GM23338 (cell line): ENCODE data around the gene TOR1B. TPM values are rescaled to one million over a fixed set of nuclear protein-coding genes. Genes with fewer than 3 reads are reported as not detected.

Experiments
- ATAC-seq: fragments of 200-7000 bp; cut with Tn5 transposase; 3 replicates; pipeline ENCODE4 v1.9.1; 2020
- DNase-seq: peaks from one replicate; pipeline ENCODE4 v3.0.0-alpha.2; 2015; ENCODE audit warnings: low spot score
- H2AFZ ChIP-seq: fragments of 200-600 bp; sonication (generic); 2 replicates; pipeline ENCODE4 v1.8.0; 2016; ENCODE audit warnings: antibody characterized with exemption, mild to moderate bottlenecking, moderate library complexity
- H3F3A ChIP-seq: fragments of 200-600 bp; sonication (generic); replicated peaks from 2 replicates; pipeline ENCODE4 v1.8.0; 2017; ENCODE audit warnings: antibody characterized with exemption, mixed run types, low read depth
- H3K27ac ChIP-seq: fragments of 200-600 bp; sonication (generic); 2 replicates; pipeline ENCODE4 v1.6.1; 2016; ENCODE audit warnings: low read depth
- H3K27me3 ChIP-seq: fragments of 200-600 bp; sonication (generic); 2 replicates; pipeline ENCODE4 v1.8.0; 2016; ENCODE audit warnings: mild to moderate bottlenecking, mixed run types, moderate library complexity; ENCODE audit not compliant: insufficient read depth
- H3K36me3 ChIP-seq: fragments of 200-600 bp; sonication (generic); 2 replicates; pipeline ENCODE4 v1.8.0; 2016; ENCODE audit warnings: mild to moderate bottlenecking; ENCODE audit not compliant: insufficient read depth
- H3K4me1 ChIP-seq: fragments of 200-600 bp; sonication (generic); 2 replicates; pipeline ENCODE4 v1.8.0; 2016; ENCODE audit warnings: mild to moderate bottlenecking, moderate library complexity; ENCODE audit not compliant: insufficient read depth
- H3K4me2 ChIP-seq: fragments of 200-600 bp; sonication (generic); 2 replicates; pipeline ENCODE4 v1.7.1; 2017; ENCODE audit warnings: mixed run types
- H3K4me3 ChIP-seq: fragments of 200-600 bp; sonication (generic); 2 replicates; pipeline ENCODE4 v1.6.1; 2016; ENCODE audit warnings: mixed run types
- H3K79me2 ChIP-seq: fragments of 200-600 bp; sonication (generic); replicated peaks from 2 replicates; pipeline ENCODE4 v1.8.0; 2017; ENCODE audit warnings: mild to moderate bottlenecking; ENCODE audit not compliant: insufficient read depth
- H3K9me2 ChIP-seq: fragments of 200-600 bp; sonication (generic); 2 replicates; pipeline ENCODE4 v1.8.0; 2017; ENCODE audit not compliant: insufficient read depth
- H4K20me1 ChIP-seq: fragments of 200-600 bp; sonication (generic); replicated peaks from 2 replicates; pipeline ENCODE4 v1.8.0; 2017; ENCODE audit warnings: mild to moderate bottlenecking; ENCODE audit not compliant: insufficient read depth
- H3K27ac Mint-ChIP-seq: 2 replicates; pipeline ENCODE4 v1.8.0; 2020; ENCODE audit warnings: inconsistent platforms, mild to moderate bottlenecking, moderate library complexity, mixed read lengths
- H3K27me3 Mint-ChIP-seq: 3 replicates; pipeline ENCODE4 v1.8.0; 2022; ENCODE audit warnings: low read depth, mild to moderate bottlenecking, moderate library complexity, mixed read lengths, inconsistent platforms; ENCODE audit not compliant: insufficient read depth, poor library complexity
- H3K36me3 Mint-ChIP-seq: 3 replicates; pipeline ENCODE4 v1.8.0; 2021; ENCODE audit warnings: low read depth, mild to moderate bottlenecking, inconsistent platforms, moderate library complexity, mixed read lengths
- H3K4me1 Mint-ChIP-seq: 3 replicates; pipeline ENCODE4 v1.8.0; 2020; ENCODE audit warnings: mild to moderate bottlenecking, inconsistent platforms, mixed read lengths
- H3K4me3 Mint-ChIP-seq: 3 replicates; pipeline ENCODE4 v1.8.0; 2021; ENCODE audit warnings: moderate library complexity, mild to moderate bottlenecking, inconsistent platforms, mixed read lengths
- H3K9me3 Mint-ChIP-seq: 3 replicates; pipeline ENCODE4 v1.8.0; 2020; ENCODE audit warnings: moderate library complexity, mild to moderate bottlenecking, inconsistent platforms, mixed read lengths
- EZH2 ChIP-seq: fragments of 200-600 bp; sonication (generic); IDR thresholded peaks from one replicate; pipeline ENCODE4 v1.8.0; 2017; ENCODE audit warnings: antibody characterized with exemption, mild to moderate bottlenecking, low read depth; ENCODE audit not compliant: unreplicated experiment
- EZH2phosphoT487 ChIP-seq: fragments of 200-600 bp; sonication (generic); IDR thresholded peaks from one replicate; pipeline ENCODE4 v1.8.1; 2018; ENCODE audit warnings: antibody characterized with exemption; ENCODE audit not compliant: unreplicated experiment
- NANOG ChIP-seq: IDR thresholded peaks from 2 replicates; pipeline ENCODE4 v1.6.1; 2016; ENCODE audit warnings: antibody characterized with exemption, borderline replicate concordance
- POLR2AphosphoS5 ChIP-seq: IDR thresholded peaks from 2 replicates; pipeline ENCODE4 v1.6.1; 2016; ENCODE audit warnings: antibody characterized with exemption, low read depth
- STAT1 ChIP-seq: IDR thresholded peaks from one replicate; pipeline ENCODE4 v1.6.1; 2016; ENCODE audit warnings: antibody characterized with exemption; ENCODE audit not compliant: unreplicated experiment
- ZNF114 ChIP-seq: fragments of 250-450 bp; sonication (Bioruptor Pico); IDR thresholded peaks from 2 replicates; pipeline ENCODE4 v1.5.0; 2020; ENCODE audit warnings: mild to moderate bottlenecking, moderate library complexity
- ZNF331 ChIP-seq: fragments of 250-450 bp; sonication (Bioruptor Pico); IDR thresholded peaks from 2 replicates; pipeline ENCODE4 v1.5.0; 2020; ENCODE audit warnings: low read depth, mild to moderate bottlenecking, moderate library complexity
- polyA plus RNA-seq: library from polyadenylated mRNA; unstranded; fragments of >200 nt; fragmentation: Nextera tagmentation; extraction: Ambion mirVana; gene quantifications from 2 replicates; pipeline ENCODE4 v1.2.1, GENCODE V29; 2016
- total RNA-seq: library from RNA; depleted of rRNA; stranded (reverse); fragments of >200 nt; shearing (Covaris generic); gene quantifications from 2 replicates; pipeline ENCODE4 v1.2.3, GENCODE V29; 2014
- TF ChIP-seq, protein P1 (sequence below): IDR thresholded peaks from 2 replicates; pipeline ENCODE4 v1.6.1; 2016; ENCODE audit warnings: antibody characterized with exemption
- TF ChIP-seq, protein P2 (sequence below): IDR thresholded peaks from one replicate; pipeline ENCODE4 v1.6.1; 2018; ENCODE audit warnings: antibody characterized with exemption; ENCODE audit not compliant: unreplicated experiment

TOR1B gene
- total and polyA plus RNA-seq, 2 experiments from 2014 or later: 10.6 to 42.4 TPM

DNA sequence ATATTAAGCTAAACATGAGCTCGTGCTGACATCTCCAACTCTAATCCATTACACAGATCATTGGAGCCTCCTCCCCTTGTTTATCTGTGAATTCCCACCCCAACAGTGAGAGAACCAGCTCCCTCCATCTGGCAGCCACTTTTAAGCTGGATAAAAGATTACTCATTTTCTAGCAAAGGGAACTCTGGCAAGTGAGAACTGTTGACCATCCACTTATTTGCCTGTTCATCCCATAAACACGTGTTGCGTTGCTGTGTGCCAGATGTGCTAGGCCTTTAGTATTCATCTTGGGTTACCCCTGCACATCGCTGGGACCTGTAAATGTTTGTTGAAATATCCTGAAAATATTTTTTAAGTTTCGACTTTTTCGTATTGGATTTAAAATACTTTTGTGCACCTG is 23.4 kb downstream of the TOR1B start:
- Histone ChIP-seq H2AFZ (no peak overlapping the region), H3K36me3 (peaks cover 19% of the 10 kb centered on the region), H3K27me3 (no peaks in the 10 kb centered on the region), H4K20me1 (no peaks in the 10 kb centered on the region), H3K4me1 (no peaks in the 10 kb centered on the region), H3K4me2 (no peak overlapping the region), H3K9me2 (no peaks in the 10 kb centered on the region), H3K4me3 (no peak overlapping the region), H3K79me2 (peaks cover 17% of the 10 kb centered on the region), H3K27ac (no peak overlapping the region), H3F3A (0 out of 2 replicates have a peak, but pooled peaks cover 2% of the 10 kb centered on the region)
- H3K36me3 Mint-ChIP-seq: peaks cover 54% of the 10 kb centered on the region
- H3K4me3 Mint-ChIP-seq: no peak overlapping the region
- TF ChIP-seq EZH2phosphoT487 (no peak), ZNF331 (CRISPR knock-in tag) (no peak), EZH2 (no peak), NANOG (no peak)
- TF ChIP-seq, protein P1, sequence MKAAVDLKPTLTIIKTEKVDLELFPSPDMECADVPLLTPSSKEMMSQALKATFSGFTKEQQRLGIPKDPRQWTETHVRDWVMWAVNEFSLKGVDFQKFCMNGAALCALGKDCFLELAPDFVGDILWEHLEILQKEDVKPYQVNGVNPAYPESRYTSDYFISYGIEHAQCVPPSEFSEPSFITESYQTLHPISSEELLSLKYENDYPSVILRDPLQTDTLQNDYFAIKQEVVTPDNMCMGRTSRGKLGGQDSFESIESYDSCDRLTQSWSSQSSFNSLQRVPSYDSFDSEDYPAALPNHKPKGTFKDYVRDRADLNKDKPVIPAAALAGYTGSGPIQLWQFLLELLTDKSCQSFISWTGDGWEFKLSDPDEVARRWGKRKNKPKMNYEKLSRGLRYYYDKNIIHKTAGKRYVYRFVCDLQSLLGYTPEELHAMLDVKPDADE: no peak
- H3K27me3 Mint-ChIP-seq: peaks cover 15% of the 10 kb centered on the region
- no peak overlapping the region for H3K27ac Mint-ChIP-seq
- DNase-seq: no peak
- ATAC-seq: no peak
- peaks cover 7% of the 10 kb centered on the region for H3K4me1 Mint-ChIP-seq
- H3K9me3 Mint-ChIP-seq: peaks cover 2% of the 10 kb centered on the region; the same call in 1 of the 3 replicates

DNA sequence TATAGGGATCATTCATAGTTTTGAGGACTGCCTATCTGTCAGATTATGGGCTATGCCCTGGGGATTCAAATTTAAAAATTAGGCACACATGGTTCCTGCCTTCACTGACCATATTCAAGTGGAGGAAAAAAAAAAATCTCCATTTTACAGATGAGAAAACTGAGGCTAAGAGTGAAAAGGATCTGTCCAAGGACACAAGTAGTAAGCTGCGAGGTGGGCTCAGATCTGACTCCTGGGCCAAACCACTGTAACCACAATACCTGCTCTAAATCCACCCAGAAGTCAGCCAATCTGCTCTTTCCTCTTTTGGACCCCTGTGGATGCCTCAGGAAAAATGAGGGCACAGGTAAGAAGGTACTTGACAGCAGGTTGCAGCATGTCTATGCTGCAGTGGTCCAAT is 23.8 kb downstream of the TOR1B start:
- no peak overlapping the region for H3K4me2 ChIP-seq
- H3F3A ChIP-seq: no peaks in the 10 kb centered on the region
- no peak for ATAC-seq
- Mint-ChIP-seq H3K27me3 (peaks cover 15% of the 10 kb centered on the region), H3K36me3 (peaks cover 54% of the 10 kb centered on the region), H3K27ac (no peak overlapping the region), H3K4me1 (peaks cover 7% of the 10 kb centered on the region), H3K9me3 (peaks cover 2% of the 10 kb centered on the region; the same call in 1 of the 3 replicates), H3K4me3 (no peak overlapping the region)
- no peaks in the 10 kb centered on the region for H4K20me1 ChIP-seq
- H3K4me3 ChIP-seq: no peak overlapping the region
- peaks cover 13% of the 10 kb centered on the region for H3K79me2 ChIP-seq
- no peaks in the 10 kb centered on the region for H3K27me3 ChIP-seq
- H3K9me2 ChIP-seq: no peaks in the 10 kb centered on the region
- H2AFZ ChIP-seq: no peak overlapping the region
- TF ChIP-seq ZNF331 (CRISPR knock-in tag): no peak
- no peak for TF ChIP-seq EZH2phosphoT487
- no peak for TF ChIP-seq STAT1
- TF ChIP-seq POLR2AphosphoS5: no peak
- TF ChIP-seq, protein P2, sequence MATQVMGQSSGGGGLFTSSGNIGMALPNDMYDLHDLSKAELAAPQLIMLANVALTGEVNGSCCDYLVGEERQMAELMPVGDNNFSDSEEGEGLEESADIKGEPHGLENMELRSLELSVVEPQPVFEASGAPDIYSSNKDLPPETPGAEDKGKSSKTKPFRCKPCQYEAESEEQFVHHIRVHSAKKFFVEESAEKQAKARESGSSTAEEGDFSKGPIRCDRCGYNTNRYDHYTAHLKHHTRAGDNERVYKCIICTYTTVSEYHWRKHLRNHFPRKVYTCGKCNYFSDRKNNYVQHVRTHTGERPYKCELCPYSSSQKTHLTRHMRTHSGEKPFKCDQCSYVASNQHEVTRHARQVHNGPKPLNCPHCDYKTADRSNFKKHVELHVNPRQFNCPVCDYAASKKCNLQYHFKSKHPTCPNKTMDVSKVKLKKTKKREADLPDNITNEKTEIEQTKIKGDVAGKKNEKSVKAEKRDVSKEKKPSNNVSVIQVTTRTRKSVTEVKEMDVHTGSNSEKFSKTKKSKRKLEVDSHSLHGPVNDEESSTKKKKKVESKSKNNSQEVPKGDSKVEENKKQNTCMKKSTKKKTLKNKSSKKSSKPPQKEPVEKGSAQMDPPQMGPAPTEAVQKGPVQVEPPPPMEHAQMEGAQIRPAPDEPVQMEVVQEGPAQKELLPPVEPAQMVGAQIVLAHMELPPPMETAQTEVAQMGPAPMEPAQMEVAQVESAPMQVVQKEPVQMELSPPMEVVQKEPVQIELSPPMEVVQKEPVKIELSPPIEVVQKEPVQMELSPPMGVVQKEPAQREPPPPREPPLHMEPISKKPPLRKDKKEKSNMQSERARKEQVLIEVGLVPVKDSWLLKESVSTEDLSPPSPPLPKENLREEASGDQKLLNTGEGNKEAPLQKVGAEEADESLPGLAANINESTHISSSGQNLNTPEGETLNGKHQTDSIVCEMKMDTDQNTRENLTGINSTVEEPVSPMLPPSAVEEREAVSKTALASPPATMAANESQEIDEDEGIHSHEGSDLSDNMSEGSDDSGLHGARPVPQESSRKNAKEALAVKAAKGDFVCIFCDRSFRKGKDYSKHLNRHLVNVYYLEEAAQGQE: no peak
- no peak for TF ChIP-seq NANOG
- no peak for TF ChIP-seq ZNF114 (CRISPR knock-in tag)
- no peak for DNase-seq
- peaks cover 18% of the 10 kb centered on the region for H3K36me3 ChIP-seq
- no peaks in the 10 kb centered on the region for H3K4me1 ChIP-seq
- no peak overlapping the region for H3K27ac ChIP-seq
